CD4-positive, CD25-positive, alpha-beta regulatory T cell (primary cell): ENCODE data around the gene LRTM2. TPM values are rescaled to one million over a fixed set of nuclear protein-coding genes. Genes with fewer than 3 reads are reported as not detected.

Source experiments
- ATAC-seq, 2 donors: fragments of 150-1000 bp; cut with Tn5 transposase; one replicate each; pipeline ENCODE4 v1.10.0; 2021; ENCODE audit warnings: low read depth in 2 of 2, moderate number of reproducible peaks in 2 of 2, moderate library complexity in 1 of 2
- DNase-seq, 3 donors: peaks; one replicate each; pipeline versions ENCODE4 v3.0.0 to v3.0.0-alpha.2; 2012 to 2022; ENCODE audit warnings: mixed read lengths in 1 of 3
- H3K27ac ChIP-seq: one replicate; pipeline ENCODE4 v1.7.0; 2013; ENCODE audit warnings: mild to moderate bottlenecking, low read length; ENCODE audit not compliant: insufficient read depth, poor library complexity, severe bottlenecking
- H3K27me3 ChIP-seq: one replicate; pipeline ENCODE4 v1.7.0; 2013; ENCODE audit warnings: low read length; ENCODE audit not compliant: control insufficient read depth, insufficient read depth
- H3K36me3 ChIP-seq: one replicate; pipeline ENCODE4 v1.7.0; 2013; ENCODE audit warnings: mild to moderate bottlenecking, low read length, moderate library complexity; ENCODE audit not compliant: control insufficient read depth, insufficient read depth
- H3K4me1 ChIP-seq: 2 replicates; pipeline ENCODE4 v1.7.0; 2013; ENCODE audit warnings: mild to moderate bottlenecking, low read length; ENCODE audit not compliant: insufficient read depth, control insufficient read depth, poor library complexity, severe bottlenecking
- H3K4me3 ChIP-seq: one replicate; pipeline ENCODE4 v1.7.0; 2013; ENCODE audit warnings: low read depth, mild to moderate bottlenecking, low read length, moderate library complexity
- H3K9me3 ChIP-seq, 2 experiments: 1 replicate in 1 of 2; 2 replicates in 1 of 2; pipeline ENCODE4 v1.7.0; 2013; ENCODE audit warnings: low read length in 2 of 2, mild to moderate bottlenecking in 1 of 2, moderate library complexity in 1 of 2; ENCODE audit not compliant: control insufficient read depth in 2 of 2
- H3K27ac Mint-ChIP-seq, 3 donors: one replicate each; pipeline ENCODE4 v1.8.0; 2020 to 2022; ENCODE audit warnings: mild to moderate bottlenecking in 3 of 3, mixed read lengths in 3 of 3, moderate library complexity in 2 of 3
- H3K27me3 Mint-ChIP-seq: one replicate; pipeline ENCODE4 v1.8.0; 2022; ENCODE audit warnings: mild to moderate bottlenecking, mixed read lengths
- H3K36me3 Mint-ChIP-seq: one replicate; pipeline ENCODE4 v1.8.0; 2020; ENCODE audit warnings: mixed read lengths
- H3K4me1 Mint-ChIP-seq, 4 donors: one replicate each; pipeline ENCODE4 v1.8.0; 2020 to 2022; ENCODE audit warnings: mixed read lengths in 4 of 4, mild to moderate bottlenecking in 1 of 4
- H3K4me3 Mint-ChIP-seq, 4 donors: one replicate each; pipeline ENCODE4 v1.8.0; 2020 to 2022; ENCODE audit warnings: mild to moderate bottlenecking in 4 of 4, mixed read lengths in 4 of 4, moderate library complexity in 3 of 4
- H3K9me3 Mint-ChIP-seq, 7 donors: one replicate each; pipeline ENCODE4 v1.8.0; 2020 to 2022; ENCODE audit warnings: mixed read lengths in 7 of 7, mild to moderate bottlenecking in 3 of 7, moderate library complexity in 2 of 7
- polyA plus RNA-seq, 4 donors: library from polyadenylated mRNA; unstranded; fragments of 300-500 nt; fragmentation: Illumina TruSeq; gene quantifications; one replicate each; pipeline ENCODE4 v1.2.3, GENCODE V29; 2021
- total RNA-seq: library from RNA; stranded (reverse); gene quantifications from one replicate; pipeline ENCODE4 v1.2.3, GENCODE V29; 2022

The LRTM2 gene
- total and polyA plus RNA-seq, 5 donors from 2014 or later, result not detected

DNA sequence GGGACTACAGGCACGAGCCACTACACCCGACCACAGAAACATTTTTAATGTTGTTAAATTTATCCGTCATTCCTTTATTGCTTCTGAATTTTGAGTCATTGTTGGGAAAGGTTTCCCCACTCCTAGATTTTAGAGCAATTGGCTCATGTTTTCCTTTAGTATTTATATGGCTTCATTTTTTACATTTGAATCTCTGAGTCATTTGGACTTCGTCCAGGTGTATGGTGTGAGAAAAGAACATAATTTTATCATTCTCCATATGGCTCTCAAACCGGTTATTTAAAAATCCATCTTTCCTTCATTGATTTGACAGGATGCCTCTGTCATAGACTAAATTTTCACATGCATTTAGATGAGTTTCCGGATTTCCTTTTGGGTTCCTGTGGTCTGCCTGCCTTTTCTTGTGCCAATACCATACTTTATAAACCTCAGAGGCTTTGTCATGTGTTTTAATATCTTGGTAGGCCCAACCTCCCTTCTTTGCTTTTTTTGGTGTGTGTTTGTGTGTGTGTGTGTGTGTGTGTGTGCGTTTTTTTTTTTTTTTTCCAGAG is 30.9 kb downstream of the LRTM2 start:
- H3K27me3 ChIP-seq, result no peaks in the 10 kb centered on the region
- Mint-ChIP-seq H3K27ac (no peak overlapping the region), H3K36me3 (no peaks in the 10 kb centered on the region), H3K4me1 (peaks cover 0 to 6% (median 0%) of the 10 kb centered on the region in 4 donors), H3K4me3 (no peak overlapping the region), H3K9me3 (peaks cover 0 to 2% (median 0%) of the 10 kb centered on the region in 7 donors), H3K27me3 (peaks cover 27% of the 10 kb centered on the region)
- H3K36me3 ChIP-seq, result no peaks in the 10 kb centered on the region
- H3K27ac ChIP-seq, result no peak overlapping the region
- no peaks in the 10 kb centered on the region for H3K4me1 ChIP-seq
- H3K9me3 ChIP-seq, result no peaks in the 10 kb centered on the region
- DNase-seq (no peak), ATAC-seq (no peak)
- no peak overlapping the region for H3K4me3 ChIP-seq

DNA sequence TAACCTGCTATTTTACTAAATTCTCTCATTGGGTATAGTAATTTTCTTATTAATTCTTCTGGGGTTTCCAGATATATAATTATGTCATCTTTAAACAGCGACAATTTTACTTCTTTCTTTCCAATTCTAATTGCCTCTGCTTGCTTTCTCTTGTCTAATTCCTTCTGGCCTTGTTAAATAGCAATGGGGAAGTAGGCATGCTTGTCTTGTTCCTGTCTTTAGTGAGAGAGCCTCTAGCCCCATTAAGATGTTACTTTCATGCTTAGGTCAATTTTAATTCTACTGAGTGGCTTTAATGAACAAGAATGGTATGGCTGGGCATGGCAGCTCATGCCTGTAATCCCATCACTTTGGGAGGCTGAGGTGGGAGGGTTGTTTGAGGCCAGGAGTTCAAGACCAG is 31.7 kb downstream of the LRTM2 start:
- H3K27ac ChIP-seq, result no peak overlapping the region
- peaks cover 0 to 6% (median 0%) of the 10 kb centered on the region in 4 donors for H3K4me1 Mint-ChIP-seq
- H3K9me3 Mint-ChIP-seq, result peaks cover 0 to 2% (median 0%) of the 10 kb centered on the region in 7 donors
- H3K4me1 ChIP-seq, result no peaks in the 10 kb centered on the region
- H3K27ac Mint-ChIP-seq, result no peak overlapping the region
- DNase-seq, result no peak
- no peaks in the 10 kb centered on the region for H3K9me3 ChIP-seq
- no peak overlapping the region for H3K4me3 Mint-ChIP-seq
- H3K36me3 ChIP-seq, result no peaks in the 10 kb centered on the region
- no peak overlapping the region for H3K4me3 ChIP-seq
- no peaks in the 10 kb centered on the region for H3K27me3 ChIP-seq
- no peaks in the 10 kb centered on the region for H3K36me3 Mint-ChIP-seq
- H3K27me3 Mint-ChIP-seq, result peaks cover 27% of the 10 kb centered on the region
- ATAC-seq, result no peak

DNA sequence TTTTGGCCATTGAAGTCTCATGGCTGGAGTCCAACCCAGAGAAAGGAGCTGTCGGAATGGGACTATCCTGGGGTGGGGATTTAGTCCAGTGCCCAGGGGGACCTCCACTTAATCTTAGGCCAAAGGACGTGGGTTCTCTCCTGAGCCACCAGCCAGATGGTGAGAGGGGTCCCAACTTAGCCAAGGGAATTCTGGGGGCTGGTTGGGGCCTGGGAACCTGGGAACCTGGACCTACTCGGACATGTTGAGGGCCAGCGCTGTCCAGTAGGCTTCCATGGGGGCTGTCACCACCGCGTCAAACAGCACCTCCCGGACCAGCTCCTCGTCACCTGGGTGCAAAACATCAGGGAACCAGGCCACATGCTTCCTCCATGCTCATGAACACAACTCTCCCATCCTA is 33.4 kb downstream of the LRTM2 start:
- Histone ChIP-seq H3K4me3 (no peak overlapping the region), H3K4me1 (no peaks in the 10 kb centered on the region), H3K27ac (no peak overlapping the region), H3K27me3 (no peaks in the 10 kb centered on the region), H3K36me3 (no peaks in the 10 kb centered on the region), H3K9me3 (no peaks in the 10 kb centered on the region)
- Mint-ChIP-seq H3K36me3 (no peaks in the 10 kb centered on the region), H3K4me3 (no peak overlapping the region), H3K4me1 (peaks cover 0 to 6% (median 0%) of the 10 kb centered on the region in 4 donors), H3K9me3 (peaks cover 0 to 2% (median 0%) of the 10 kb centered on the region in 7 donors), H3K27ac (no peak overlapping the region), H3K27me3 (peaks cover 22% of the 10 kb centered on the region)
- DNase-seq (no peak), ATAC-seq (no peak)

DNA sequence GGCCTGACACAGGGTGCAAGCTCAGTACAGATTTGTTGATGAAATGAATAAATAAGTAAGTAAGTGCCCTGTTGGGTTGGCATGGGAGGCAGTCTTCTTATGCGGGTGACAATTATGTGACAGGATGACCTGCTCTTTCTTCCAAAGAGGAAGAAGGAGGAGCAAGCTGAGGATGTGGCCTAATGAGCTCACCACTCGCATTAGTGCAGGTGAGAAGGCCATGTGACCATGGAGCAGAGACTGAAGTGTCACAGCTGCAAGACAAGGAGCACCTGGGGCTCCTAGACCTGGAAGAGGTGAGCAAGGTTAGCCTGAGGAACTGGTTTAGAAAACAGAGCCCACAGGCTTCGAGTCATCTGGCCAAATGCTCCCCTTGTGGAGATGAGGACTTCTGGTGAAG is 34.9 kb downstream of the LRTM2 start:
- Mint-ChIP-seq H3K27ac (peak overlapping the region in 1 of 3 donors; percentile 38), H3K4me3 (no peak overlapping the region)
- DNase-seq, result peak in 1 of 3 donors; percentile 3

DNA sequence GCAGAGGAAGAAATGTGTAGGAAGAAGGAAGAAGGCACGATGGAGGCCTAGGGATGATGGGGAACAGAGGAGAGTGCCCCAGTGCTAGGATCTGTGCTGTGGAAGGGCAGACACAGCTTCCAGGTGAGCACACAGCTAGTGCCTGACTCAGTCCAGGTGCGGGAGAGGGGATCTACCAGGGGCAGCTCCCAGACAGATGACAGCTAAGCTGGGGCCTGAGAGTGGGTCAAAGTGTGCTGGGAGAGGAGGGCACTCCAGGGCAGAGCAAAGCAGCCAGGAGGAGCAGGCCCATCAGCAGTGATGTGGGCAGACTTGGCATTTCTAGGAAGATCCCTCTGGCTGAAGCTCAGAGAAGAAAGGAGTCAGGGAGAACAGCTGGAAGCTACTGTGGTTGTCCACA is 36.7 kb downstream of the LRTM2 start:
- DNase-seq (no peak), ATAC-seq (no peak)
- H3K27ac Mint-ChIP-seq, result peak overlapping the region in 1 of 3 donors; percentile 42
- no peak overlapping the region for H3K27ac ChIP-seq
- no peaks in the 10 kb centered on the region for H3K36me3 ChIP-seq
- H3K4me3 ChIP-seq, result no peak overlapping the region
- no peaks in the 10 kb centered on the region for H3K36me3 Mint-ChIP-seq
- H3K27me3 Mint-ChIP-seq, result peaks cover 7% of the 10 kb centered on the region
- H3K4me3 Mint-ChIP-seq, result no peak overlapping the region
- peaks cover 0 to 1% (median 0%) of the 10 kb centered on the region in 7 donors for H3K9me3 Mint-ChIP-seq
- no peaks in the 10 kb centered on the region for H3K4me1 ChIP-seq
- no peaks in the 10 kb centered on the region for H3K9me3 ChIP-seq
- peaks cover 0 to 6% (median 0%) of the 10 kb centered on the region in 4 donors for H3K4me1 Mint-ChIP-seq
- H3K27me3 ChIP-seq, result no peaks in the 10 kb centered on the region

More for the DNA sequence above, 34.9 kb downstream of the LRTM2 start:
- Histone ChIP-seq H3K36me3 (no peaks in the 10 kb centered on the region), H3K4me1 (no peaks in the 10 kb centered on the region), H3K27me3 (no peaks in the 10 kb centered on the region), H3K27ac (no peak overlapping the region), H3K4me3 (no peak overlapping the region), H3K9me3 (no peaks in the 10 kb centered on the region)
- peaks cover 0 to 2% (median 0%) of the 10 kb centered on the region in 7 donors for H3K9me3 Mint-ChIP-seq
- H3K36me3 Mint-ChIP-seq, result no peaks in the 10 kb centered on the region
- peaks cover 18% of the 10 kb centered on the region for H3K27me3 Mint-ChIP-seq
- peaks cover 0 to 6% (median 0%) of the 10 kb centered on the region in 4 donors for H3K4me1 Mint-ChIP-seq
- no peak for ATAC-seq

DNA sequence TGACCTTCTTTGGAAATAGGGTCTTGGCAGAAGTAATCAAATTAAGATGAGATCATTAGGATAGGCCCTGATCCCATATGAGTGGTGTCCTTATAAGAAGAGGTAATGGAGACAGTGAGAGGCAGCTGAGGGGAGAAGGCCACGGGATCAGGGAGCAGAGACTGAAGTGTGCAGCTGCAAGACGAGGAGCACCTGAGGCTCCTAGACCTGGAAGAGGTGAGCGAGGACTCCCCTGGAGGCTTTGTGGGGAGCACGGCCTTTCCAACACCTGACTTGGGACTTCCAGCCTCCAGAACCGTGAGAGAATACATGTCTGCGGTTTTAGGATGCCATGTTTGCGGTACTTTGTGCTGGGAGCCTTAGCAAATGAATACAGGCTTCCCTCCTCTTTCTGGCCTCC is 37.5 kb downstream of the LRTM2 start:
- Mint-ChIP-seq H3K4me1 (peaks cover 0 to 6% (median 0%) of the 10 kb centered on the region in 4 donors), H3K27me3 (peaks cover 13% of the 10 kb centered on the region), H3K27ac (no peak overlapping the region), H3K36me3 (no peaks in the 10 kb centered on the region), H3K4me3 (no peak overlapping the region), H3K9me3 (peaks cover 0 to 1% (median 0%) of the 10 kb centered on the region in 7 donors)
- Histone ChIP-seq H3K9me3 (no peaks in the 10 kb centered on the region), H3K36me3 (no peaks in the 10 kb centered on the region), H3K4me3 (no peak overlapping the region), H3K4me1 (no peaks in the 10 kb centered on the region), H3K27ac (no peak overlapping the region), H3K27me3 (no peaks in the 10 kb centered on the region)
- ATAC-seq (no peak), DNase-seq (no peak)

DNA sequence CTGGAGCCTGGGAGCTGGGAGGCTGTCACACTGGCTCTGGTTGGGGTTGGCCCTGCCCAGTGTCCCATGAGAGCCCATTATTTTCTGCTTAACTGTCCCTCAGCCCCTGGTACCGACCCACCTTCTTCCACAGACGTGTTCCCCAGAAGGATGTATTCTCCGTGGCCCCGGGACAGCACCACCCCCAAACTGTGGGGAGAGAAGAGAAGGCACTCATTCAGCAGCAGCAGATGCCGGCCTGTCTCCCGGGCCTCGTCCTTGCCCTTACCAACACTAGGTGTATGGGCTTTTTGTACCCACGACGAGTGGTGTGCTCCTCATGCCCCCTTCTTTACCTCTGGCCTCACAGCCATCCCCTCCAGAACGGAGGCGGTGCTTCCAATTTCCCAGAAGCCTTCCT is 38.1 kb downstream of the LRTM2 start:
- H3K9me3 Mint-ChIP-seq, result no peaks in the 10 kb centered on the region

DNA sequence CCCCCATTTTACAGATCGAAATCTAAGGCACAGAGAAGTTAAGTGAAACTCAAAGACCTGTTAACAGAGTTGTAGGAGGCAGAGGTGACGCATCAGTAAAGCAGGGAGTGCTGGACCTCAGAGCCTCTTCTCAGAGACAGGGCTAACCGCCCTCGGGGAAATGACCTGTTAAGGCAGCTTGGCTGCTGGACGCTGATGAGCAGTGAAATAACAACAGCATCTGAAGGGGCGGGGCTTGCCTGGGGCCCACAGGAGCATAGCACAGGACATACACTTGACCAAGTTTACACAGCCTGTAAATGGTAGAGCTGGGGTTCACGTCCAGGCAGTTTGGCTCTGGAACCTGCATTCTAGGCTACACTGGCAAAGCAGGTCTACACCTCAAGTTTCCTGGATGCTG is 39.3 kb downstream of the LRTM2 start:
- no peak overlapping the region for H3K27ac ChIP-seq
- no peaks in the 10 kb centered on the region for H3K36me3 ChIP-seq
- Mint-ChIP-seq H3K36me3 (no peaks in the 10 kb centered on the region), H3K27ac (no peak overlapping the region), H3K4me1 (peaks cover 0 to 6% (median 0%) of the 10 kb centered on the region in 4 donors), H3K9me3 (no peaks in the 10 kb centered on the region), H3K4me3 (no peak overlapping the region), H3K27me3 (peaks cover 17% of the 10 kb centered on the region)
- ATAC-seq (no peak), DNase-seq (no peak)
- H3K9me3 ChIP-seq, result no peaks in the 10 kb centered on the region
- no peak overlapping the region for H3K4me3 ChIP-seq
- no peaks in the 10 kb centered on the region for H3K4me1 ChIP-seq
- no peaks in the 10 kb centered on the region for H3K27me3 ChIP-seq

More for the DNA sequence above, 38.1 kb downstream of the LRTM2 start:
- H3K27me3 ChIP-seq, result no peaks in the 10 kb centered on the region
- DNase-seq, result no peak
- Mint-ChIP-seq H3K27ac (no peak overlapping the region), H3K27me3 (peaks cover 18% of the 10 kb centered on the region), H3K4me3 (no peak overlapping the region), H3K4me1 (peaks cover 0 to 6% (median 0%) of the 10 kb centered on the region in 4 donors), H3K36me3 (no peaks in the 10 kb centered on the region)
- H3K4me3 ChIP-seq, result no peak overlapping the region
- no peak for ATAC-seq
- H3K4me1 ChIP-seq, result no peaks in the 10 kb centered on the region
- no peaks in the 10 kb centered on the region for H3K36me3 ChIP-seq
- H3K9me3 ChIP-seq, result no peaks in the 10 kb centered on the region
- H3K27ac ChIP-seq, result no peak overlapping the region
